Measurements from ENCODE around the gene CD99.

DNA sequence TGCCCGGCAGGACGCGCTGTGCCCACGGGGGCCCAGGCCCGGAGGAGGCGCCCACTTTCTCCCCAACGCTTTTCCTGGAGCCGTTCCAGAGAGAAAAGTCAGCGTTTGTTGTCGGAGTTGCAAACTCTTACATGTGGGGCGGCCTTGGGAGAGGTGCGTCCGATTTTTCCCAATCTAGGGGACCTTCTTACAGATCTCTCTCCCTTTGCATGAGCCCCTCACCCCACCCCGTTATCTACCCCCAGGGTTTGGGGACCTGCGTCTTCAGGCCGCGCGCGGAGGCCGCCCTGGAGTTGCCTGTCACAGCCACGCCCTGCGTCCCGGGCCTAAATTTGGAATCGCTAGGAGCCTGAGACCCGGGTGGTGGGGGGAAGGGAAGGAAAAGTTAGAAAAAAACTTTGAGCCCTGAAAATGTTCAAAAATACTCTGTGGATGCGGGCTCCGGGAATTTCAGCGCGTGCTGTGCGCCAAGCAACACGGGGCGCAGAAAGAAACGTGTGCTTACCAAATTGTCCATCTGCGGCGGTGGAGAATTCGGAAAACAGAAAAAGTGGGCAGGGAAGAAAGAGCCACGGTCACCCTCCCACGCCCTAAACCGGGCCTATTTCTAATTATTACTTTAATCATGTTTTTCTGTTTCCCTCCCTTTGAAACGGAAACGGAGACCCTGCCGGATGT is 587 bp downstream of the CD99 start:
- TF ChIP-seq POLR2A (IDR thresholded peaks at IDR 0.05), result no peak
- TF ChIP-seq, protein P1, sequence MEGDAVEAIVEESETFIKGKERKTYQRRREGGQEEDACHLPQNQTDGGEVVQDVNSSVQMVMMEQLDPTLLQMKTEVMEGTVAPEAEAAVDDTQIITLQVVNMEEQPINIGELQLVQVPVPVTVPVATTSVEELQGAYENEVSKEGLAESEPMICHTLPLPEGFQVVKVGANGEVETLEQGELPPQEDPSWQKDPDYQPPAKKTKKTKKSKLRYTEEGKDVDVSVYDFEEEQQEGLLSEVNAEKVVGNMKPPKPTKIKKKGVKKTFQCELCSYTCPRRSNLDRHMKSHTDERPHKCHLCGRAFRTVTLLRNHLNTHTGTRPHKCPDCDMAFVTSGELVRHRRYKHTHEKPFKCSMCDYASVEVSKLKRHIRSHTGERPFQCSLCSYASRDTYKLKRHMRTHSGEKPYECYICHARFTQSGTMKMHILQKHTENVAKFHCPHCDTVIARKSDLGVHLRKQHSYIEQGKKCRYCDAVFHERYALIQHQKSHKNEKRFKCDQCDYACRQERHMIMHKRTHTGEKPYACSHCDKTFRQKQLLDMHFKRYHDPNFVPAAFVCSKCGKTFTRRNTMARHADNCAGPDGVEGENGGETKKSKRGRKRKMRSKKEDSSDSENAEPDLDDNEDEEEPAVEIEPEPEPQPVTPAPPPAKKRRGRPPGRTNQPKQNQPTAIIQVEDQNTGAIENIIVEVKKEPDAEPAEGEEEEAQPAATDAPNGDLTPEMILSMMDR (IDR thresholded peaks at IDR 0.05), result no peak

All from adrenal gland (tissue), 5 donors.